HG03039 (cell line): ENCODE data around the gene MAD2L1BP.
"Not testable (repeated sequence)": the region's sequence is repeated elsewhere in the genome, so short reads cannot be mapped to it uniquely, and the experiment has no call there.

Experiments used
- ATAC-seq: cut with Tn5 transposase; IDR thresholded peaks from one replicate; pipeline ENCODE4 v1.9.1; 2021; ENCODE audit warnings: mild to moderate bottlenecking, moderate library complexity; ENCODE audit not compliant: unreplicated experiment

Gene MAD2L1BP, protein sequence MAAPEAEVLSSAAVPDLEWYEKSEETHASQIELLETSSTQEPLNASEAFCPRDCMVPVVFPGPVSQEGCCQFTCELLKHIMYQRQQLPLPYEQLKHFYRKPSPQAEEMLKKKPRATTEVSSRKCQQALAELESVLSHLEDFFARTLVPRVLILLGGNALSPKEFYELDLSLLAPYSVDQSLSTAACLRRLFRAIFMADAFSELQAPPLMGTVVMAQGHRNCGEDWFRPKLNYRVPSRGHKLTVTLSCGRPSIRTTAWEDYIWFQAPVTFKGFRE

DNA sequence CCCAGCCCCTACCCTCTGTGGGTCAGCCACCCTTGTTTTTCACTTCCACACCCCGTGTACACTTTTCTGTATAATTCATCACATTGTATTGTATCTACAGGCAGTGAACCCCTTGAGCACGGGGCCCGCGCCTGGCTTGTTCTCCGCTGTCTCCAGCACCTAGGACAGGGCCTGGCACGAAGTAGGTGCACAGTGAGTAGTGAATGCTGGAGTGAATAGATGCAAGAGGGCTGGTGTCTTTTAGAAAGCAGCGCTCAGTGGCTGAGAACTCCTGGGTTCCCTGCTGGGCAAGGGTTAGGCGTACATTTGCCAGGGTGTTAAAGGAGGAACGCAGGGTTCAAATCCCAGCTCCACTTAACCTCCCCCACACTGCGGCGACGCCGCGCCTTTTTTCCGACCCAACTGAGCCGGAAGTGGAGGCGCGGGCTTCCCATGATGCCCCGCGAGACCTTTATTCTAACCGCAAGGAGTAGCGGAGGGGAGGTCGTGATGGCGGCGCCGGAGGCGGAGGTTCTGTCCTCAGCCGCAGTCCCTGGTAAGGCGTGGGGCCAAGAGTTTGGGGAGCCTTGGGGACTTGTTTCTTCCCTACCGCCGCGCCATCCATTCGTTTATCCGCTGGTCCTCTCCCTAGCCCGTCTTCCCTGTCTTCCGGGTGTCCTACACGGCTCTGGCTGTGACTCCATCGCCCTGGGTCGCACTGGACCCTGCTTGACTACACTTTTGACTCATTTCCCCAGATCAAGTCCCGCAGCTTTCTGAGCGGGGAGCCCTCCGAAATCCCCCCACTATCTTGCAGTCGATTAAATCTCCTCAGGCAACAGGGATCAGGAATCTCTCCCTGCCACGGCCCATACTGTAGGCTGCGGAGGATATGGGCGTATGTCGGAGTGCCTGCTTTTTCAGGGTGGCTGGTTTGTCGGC, at the start of gene MAD2L1BP:
MAD2L1BP (plus strand) TSS at position 454 of the 921 bp plus-strand sequence; CDS start at position 490, 36 bp downstream.
- peak; percentile 63 for ATAC-seq

DNA sequence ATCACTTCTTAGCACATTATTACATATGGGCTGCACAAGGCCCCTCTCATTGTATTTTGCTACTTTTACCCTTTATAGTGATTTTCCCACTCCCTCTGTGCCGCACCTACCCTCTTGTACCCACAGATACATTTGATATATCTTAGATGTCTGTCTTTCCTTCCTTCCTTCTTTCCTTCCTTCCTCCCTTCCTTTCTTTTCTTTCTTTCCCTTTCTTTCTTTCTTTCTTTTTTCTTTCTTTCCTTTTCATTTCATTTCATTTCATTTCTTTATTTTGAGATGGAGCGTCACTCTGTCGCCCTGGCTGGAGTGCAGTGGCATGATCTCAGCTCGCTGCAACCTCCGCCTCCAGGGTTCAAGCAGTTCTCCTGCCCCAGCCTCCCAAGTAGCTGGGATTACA, 47.4 kb upstream of the MAD2L1BP start:
- ATAC-seq, result no peak

DNA sequence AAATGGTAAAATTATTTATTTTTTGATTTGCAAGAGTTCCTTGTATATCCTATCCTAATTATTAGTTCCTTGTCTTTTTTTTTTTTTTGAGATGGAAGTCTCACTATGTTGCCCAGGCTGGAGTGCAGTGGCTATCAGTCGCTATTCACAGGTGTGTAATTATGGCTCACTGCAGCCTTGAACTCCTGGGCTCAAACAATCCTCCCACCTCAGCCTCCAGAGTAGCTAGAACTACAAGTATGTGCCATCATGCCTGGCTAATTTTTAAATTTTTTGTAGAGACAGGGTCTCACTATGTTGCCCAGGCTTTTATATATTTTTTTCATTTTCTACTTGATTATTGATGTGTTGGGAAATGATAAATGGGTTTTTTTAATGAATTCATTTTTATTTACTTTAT, 46.1 kb upstream of the MAD2L1BP start:
- not testable (repeated sequence) for ATAC-seq

DNA sequence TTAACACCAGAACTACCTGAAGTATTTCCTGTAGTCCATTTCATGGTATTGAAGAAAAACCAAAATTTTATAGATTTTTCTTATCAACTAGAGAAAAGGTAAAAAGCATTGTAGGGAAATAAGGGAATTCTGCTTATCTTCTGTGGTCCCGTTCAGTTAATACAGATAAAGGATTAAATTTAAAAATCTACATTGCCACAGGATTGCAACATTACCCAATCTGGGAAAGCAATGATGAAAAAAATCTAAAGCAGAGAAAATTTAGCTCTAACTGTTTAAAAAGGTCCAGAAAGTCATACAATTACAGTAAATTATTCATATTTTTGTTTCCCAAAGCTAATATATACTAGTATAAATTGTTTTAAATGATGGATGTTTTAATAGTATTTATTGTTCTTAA, 41.7 kb upstream of the MAD2L1BP start:
- ATAC-seq, result no peak

DNA sequence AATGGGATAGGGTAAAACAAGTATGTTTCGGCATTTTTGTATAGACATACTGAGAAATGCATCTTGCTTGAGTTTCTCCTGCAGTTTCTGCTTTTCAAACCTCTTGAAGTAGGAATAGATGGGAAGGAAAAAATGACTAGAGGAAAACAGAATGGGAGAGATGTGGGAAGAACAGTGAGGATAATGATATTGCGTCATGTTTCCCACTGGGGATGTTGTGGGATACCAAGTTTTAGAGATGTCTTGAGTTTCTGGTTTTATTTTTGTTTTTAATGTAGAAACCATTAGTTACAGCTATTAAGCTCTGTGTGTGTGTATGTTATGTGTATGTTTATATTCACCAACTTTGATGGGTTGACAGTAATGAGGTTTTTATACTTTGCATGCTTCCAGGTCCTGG, 35.0 kb upstream of the MAD2L1BP start:
- ATAC-seq, result no peak

DNA sequence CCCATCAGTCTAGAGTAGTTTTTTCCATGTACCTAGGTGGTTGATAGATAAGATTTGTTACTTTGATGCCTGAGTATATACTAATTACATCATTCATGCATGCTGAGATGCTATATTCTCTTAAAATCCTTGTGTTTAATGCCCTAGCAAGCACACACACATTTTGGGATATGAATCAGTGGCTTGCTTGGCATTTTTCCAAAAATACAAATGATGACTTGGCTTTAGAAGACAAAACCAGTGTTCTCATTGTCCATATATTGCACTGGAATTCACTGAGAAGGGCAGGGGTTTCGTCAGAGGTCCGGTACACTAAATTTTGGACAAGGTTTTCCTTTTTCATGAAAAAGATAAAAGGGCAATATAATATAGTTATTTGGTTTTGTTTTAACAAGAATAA, 31.5 kb upstream of the MAD2L1BP start:
- ATAC-seq, result no peak

DNA sequence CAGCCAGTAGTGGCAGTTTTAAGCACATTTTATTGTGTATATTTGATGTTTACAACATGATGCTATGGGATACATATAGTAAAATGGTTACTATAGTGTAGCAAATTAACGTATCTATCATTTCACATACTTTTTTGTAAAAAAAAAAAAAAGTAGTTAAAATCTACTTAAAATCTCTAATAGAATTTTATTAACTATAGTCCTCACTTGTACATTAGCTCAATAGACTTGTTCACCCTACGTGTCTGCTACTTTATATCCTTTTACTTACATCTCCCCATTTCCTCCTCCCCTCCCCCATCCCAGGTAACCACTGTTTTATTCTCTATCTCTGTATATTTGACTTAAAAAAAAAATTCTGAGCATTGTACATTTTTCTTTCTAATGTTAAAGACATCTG, 29.6 kb upstream of the MAD2L1BP start:
- no peak for ATAC-seq

DNA sequence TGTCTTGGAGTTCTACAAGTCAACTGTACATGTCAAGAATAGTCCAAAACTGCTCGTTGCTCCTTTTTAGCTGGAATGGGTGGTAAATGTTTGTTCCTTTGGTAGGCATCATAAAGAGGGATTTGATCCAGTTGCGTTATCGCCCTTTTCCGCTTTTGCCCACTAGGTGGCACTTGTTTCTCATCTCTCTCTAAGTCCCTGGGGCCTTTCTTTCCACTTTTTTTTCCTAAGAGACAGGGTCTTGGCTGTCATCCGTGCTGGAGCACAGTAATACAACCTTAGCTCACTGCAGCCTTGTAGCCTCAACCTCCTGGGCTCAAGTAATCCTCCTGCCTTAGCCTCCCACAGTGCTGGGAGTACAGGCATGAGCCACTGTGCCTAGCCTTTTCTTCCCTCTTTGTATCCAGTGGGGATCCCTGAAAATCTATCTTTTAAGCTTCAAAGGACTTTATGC, 27.3 kb upstream of the MAD2L1BP start:
- no peak for ATAC-seq

DNA sequence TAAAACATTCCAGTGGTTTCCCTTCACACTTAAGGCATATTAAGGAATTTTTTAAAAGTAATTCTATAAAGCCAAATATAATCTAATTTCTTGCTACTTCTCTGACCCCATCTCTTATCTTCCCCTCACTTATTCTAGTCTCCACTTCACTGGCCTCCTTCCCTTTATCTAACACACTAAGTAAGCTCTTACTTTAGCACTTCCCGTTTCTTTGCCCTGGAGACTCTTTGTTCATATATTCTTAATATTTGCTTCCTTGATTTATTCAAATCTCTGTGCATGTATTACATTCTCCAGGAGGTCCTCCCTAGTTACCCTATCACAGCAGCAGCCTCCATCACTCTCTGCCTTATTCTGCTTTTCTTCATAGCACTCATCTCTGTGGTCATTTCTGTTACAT, 26.8 kb upstream of the MAD2L1BP start:
- no peak for ATAC-seq

DNA sequence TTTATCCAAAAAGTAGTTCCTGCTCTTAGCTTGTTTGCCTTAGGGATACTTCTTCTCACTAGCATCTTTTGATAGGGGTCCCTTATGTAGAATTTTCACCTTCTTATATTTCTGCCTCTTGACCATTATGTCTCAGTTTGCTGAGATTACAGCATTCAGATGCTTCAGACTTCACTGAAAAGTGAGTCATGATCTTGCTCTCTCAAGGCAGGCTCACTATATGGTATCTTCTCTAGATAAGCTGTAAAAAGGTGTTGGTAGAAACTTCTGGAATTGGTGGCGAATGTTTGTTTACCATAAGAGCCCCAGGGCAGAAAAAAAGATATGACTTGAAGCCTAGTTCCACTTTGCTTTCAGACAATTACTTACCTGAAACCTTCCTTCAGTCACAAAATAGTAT, 26.2 kb upstream of the MAD2L1BP start:
- ATAC-seq, result no peak

DNA sequence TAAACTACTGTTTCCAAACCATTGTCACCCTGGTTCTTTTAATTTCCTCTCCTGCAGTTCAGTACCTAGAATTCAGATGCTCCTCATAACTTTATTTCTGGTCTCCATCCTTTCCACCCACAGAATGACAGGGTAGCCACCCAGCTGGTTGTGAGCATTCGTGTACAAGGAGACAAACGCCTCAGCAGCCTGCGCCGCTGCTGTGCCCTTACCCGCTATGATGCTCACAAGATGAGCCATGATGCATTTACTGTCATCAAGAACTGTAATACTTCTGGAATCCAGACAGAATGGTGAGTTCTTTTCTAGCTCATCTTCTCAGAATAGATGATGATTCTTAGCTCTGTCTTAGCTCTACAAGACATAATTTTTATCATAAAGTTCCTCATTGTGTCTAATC, 25.2 kb upstream of the MAD2L1BP start:
- ATAC-seq, result no peak

DNA sequence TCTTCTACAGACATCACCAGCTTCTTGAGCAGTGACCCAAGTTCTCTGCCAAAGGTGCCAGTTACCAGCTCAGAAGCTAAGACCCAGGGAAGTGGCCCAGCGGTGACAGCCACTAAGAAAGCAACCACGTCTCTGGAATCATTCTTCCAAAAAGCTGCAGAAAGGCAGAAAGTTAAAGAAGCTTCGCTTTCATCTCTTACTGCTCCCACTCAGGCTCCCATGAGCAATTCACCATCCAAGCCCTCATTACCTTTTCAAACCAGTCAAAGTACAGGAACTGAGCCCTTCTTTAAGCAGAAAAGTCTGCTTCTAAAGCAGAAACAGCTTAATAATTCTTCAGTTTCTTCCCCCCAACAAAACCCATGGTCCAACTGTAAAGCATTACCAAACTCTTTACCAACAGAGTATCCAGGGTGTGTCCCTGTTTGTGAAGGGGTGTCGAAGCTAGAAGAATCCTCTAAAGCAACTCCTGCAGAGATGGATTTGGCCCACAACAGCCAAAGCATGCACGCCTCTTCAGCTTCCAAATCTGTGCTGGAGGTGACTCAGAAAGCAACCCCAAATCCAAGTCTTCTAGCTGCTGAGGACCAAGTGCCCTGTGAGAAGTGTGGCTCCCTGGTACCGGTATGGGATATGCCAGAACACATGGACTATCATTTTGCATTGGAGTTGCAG, 21.8 kb upstream of the MAD2L1BP start:
- ATAC-seq, result no peak

DNA sequence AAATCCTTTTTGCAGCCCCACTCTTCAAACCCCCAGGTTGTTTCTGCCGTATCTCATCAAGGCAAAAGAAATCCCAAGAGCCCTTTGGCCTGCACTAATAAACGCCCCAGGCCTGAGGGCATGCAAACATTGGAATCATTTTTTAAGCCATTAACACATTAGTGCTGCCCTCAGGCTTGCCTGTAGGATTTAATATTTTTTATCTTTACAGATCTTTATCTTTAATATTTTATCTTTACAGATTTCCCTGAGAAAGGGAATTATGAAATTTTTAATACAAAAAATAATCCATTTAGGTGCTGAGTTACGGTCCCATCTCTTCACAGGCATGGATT, 21.3 kb upstream of the MAD2L1BP start:
- no peak for ATAC-seq

DNA sequence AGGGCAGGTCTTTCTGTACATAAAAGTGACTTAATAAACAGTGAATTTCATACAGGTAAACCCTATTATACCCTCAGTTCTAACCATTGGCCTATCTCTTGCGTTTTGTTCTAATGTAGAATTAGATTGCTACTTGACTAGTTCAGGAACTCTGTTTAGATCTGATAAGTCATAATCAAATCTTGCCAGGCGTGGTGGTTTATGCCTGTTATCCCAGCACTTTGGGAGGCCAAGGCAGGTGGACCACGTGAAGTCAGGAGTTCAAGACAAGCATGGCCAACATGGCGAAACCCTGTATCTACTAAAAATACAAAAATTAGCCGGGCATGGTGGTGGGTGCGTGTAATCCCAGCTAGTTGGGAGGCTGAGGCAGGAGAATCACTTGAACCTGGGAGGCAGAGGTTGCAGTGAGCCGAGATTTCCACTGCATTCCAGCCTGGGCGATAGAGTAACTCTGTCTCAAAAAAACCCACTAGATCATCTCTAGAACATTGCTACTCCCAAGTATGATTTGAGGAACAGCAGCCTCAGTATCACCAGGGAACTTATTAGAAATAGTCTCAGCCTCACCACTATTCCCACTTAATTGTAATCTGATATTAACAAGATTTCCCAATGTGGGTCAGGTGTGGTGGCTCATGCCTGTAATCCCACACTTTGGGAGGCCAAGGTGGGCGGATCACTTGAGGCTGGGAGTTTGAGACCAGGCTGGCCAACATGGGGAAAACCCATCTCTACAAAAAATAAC, 18.7 kb upstream of the MAD2L1BP start:
- no peak for ATAC-seq

DNA sequence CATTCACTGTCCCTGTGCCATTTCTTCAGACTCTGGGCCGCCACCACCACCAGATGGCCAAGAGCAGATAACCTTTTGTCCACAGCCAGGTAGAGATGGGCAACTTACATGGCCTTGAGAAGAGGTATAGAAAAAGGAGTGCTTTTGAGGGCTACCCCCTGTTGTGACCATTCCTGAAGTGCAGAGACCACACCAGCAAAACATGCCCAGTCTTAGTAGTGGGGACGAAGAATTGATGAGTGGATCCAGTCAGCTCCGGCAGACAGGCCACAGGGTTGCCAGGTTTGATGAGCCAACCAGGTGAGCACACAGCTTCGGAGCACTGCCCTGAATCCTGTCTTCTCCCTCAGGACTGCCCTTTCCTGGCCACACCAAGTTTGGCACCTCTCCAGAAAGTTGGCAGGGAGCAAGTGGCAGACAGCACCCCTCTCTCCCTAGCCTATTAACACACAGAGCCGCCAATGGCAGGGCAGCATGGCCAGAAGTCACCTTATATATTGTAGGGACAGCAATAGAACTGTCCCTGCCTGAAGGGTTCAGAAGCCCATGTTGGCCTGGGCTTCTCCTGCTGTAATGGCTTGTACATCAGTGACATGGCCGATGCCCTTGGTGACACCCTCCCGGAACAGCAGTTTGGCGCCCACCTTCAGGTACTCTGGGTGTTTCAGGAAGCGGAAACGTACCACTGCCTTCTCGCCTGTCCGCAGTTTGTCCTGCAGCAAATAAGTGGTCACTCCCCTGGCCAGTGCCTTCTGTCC, 14.4 kb upstream of the MAD2L1BP start:
- ATAC-seq, result no peak

DNA sequence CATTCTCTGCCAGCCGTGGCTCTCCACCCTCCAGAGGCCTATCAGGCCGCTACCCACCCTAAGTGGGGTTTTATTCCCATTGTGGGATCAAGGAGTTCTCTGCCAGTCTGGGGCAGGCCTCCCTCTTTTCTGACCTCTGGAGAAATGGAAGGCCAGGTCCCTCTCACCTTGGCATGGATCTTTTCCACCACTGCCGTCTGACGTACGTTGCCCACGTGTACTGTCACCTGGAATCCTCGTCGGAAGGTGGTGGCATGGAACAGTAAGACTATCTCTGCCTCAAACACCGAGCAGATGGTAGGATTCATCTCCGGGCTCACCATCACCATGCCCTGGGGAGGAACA, 13.8 kb upstream of the MAD2L1BP start:
- no peak for ATAC-seq

DNA sequence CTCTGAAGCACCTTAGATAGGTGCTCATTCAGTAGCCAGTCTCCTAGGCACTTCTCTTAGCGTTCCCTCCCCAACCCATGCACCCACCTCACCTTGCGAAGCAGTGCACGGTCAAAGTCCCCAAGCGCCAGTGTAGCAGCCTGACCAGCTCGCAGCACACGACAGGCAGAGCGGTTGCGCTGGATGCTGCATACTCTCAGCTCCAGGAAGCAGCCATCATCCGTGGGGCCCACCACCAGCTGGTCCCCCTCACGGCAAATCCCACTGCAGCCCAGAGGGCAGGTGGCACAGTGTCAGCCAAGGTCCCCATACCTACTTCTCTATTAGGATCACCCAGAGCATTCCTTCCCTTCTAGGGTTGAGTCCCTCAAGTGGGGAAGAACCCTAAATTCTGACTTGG, 13.1 kb upstream of the MAD2L1BP start:
- no peak for ATAC-seq

DNA sequence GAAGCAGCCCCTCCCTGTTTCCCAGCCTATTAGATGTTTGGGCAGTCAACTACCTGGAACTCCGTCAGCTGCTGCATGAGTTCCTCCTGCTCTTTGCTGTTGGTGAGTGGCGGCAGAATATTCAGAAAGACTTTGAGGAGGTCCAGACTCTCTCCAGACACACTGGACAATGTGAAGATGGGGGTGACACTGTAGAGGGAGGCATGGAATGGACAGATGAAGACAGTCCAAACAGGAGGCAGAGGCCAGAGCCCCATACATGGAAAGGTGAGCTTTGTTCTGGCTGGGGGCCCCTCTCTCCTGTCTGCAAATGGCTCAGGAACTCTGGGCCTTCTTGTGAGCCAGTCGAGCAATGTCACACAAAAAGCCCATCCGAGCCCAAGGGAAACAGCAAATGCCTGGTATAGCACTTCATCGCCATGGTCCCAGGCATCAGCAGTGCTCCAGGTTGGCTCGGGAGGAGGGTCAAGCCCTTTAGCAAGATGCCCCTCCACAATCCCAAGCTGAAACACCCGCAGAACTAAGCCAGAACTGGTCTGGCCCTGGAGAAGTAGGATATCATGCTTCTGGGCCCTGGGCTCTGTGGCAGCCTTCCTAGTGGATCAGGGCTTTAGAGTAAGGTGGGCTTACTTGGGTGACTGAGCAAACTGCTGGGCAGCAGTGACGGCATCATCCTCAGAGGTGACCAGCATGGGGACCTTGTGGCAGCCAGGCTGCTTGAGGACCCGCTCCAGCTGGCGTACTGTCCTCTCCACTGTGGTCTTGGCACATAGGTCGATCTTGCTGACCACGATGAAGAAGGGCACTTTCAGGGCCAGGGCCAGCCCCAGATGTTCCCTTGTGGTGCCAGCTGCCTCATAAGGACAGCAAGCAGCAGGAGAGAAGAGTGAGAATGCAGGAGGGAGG, 11.5 kb upstream of the MAD2L1BP start:
- ATAC-seq, result no peak

DNA sequence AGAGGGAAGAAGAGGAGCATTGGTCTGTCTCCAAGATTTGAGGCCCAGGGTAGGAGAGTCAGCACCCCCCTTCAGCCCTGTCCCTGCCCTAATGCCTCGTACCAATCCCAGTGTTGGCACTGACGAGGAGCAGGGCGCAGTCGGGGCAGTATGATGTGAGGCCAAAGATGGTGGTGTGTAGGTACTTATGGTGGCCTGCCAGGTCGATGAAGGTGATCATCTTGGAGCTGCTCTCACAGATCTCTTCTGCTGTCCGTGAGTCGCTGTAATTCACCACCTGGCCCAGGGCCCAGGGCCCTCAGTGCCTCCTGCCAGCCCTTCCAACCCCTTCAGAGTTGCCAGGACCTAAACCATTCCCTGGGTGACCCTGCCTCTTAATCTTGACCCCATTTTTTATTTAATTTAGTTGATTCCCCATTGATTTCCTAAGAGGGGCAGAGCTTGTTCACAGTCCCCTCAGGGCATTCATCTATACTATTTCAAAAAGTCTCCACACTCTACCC, 10.8 kb upstream of the MAD2L1BP start:
- no peak for ATAC-seq
